NCI-H345 (cell line): ENCODE results near the gene RFFL.
"Not testable (repeated sequence)": the region's sequence is repeated elsewhere in the genome, so short reads cannot be mapped to it uniquely, and the experiment has no call there.

Experiments
- DNase-seq: peaks from one replicate; lab custom pipeline; 2025; lab: John Stamatoyannopoulos, UW

The RFFL gene

DNA sequence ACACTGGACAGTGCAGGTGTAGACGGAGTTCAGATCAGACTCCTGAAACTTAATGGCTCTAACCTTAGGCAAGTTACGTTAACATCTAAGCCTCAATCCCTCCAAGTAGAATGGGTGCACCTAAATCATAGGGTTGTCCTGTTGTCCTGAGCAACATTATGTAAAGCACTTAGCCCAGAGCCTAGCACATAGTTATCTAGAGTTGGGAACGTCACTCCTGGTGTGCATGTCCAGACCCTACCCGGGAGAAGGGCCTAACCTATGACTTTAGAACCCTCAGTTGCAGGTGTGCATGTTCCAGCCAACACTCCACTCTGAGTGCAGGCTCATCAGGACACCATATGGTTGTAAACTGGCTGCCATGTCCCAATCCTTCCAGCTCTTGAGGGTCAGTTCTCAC is 57.2 kb downstream of the RFFL start:
- no peak for DNase-seq

DNA sequence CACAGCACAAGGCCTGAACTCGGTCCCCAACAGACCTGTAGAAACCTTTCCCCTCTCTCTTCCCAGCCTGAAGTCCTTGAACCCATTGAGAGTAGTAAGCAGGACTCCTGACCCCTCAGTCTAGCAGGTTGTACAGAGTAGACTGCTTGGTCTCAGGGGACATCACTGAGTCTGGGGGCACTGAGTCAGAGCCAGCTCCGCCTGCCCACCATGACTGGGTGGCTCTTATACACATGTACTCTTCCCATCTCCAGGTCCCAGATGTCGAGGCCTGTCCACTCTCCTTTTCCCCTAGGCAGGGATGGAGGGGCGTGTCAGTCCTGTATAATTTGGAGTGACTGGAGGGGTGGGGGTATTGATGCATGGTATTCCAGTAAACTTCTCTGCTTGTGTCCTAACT is 59.7 kb downstream of the RFFL start:
- no peak for DNase-seq

DNA sequence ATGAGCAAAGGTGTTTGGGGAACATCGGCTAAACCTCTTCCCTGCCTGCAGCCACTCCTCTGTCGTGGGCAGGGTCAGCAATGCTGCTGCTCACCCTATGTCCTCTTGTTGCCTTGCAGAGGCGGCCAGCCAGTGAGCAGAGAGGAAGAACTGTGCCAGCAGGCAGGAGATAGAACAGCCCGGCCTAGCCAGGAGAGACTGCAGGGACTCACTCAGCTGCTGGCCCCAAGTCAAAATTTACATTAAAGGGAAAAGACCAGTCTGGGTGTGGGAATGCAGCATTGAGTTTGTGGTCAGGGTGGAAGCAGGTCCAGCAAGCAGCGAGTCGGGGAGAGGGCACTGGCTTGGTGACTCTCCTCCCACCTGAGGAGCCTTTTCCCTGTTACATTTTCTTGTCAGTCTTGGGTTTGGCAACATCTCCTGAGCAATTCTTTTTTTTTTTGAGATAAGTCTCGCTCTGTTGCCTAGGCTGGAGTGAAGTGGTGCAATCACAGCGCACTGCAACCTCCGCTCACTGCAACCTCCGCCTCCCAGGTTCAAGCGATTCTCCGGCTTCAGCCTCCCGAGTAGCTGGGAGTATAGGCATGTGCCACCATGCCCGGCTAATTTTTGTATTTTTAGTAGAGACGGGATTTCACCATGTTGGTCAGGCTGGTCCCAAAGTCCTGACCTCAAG is 60.5 kb downstream of the RFFL start:
- DNase-seq, result no peak

DNA sequence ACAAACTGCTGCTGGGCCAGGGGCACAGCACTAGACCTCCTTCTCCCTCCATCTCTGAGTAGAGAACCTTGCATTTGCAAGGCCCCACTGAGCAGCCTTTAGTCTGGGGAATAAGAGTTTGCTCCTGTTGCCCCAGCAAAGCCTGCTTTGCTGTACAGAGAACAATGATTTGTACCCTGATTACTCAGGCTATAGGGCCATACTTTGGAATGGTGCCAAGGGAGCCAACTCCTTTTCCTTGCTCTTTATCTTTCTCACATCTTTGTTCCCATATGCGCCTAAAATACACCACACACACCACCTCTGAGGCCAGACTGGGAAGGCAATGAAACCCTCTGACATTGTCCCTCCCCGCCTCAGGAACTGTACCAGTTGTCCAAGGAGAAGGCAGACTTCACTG is 62.0 kb downstream of the RFFL start:
- DNase-seq, result no peak

DNA sequence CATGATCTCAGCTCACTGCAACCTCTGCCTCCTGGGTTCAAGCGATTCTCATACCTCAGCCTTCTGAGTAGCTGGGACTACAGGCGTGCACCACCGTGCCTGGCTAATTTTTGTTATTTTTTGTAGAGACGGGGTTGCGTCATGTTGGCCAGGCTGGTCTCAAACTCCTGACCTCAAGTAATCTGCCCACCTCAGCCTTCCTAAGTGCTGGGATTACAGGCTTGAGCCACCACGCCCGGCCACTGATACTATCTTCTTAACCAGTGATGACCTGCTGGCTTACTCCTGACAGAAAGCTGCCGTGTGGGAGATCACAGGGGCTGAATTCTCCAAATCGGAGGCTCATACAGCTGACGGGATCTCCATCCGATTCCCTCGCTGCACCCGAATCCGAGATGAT is 62.5 kb downstream of the RFFL start:
- not testable (repeated sequence) for DNase-seq

DNA sequence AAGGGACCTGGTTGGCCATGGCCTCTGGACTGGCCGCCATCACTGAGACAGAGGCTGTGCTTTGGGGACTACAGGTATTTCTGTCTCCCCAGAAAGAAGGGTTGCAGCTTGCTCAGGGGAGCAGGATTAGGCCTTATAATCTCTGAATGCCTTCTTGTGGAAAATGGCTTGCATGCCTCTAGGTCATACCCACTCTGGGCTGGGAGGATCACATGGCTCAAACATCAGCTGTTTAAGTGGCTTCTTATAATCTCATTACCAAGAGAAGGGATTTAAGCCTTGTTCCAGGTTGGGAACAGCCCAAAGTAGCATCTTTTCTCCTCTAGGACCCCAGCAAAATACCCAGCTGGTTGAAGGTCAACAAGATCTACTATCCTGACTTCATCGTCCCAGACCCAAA is 64.1 kb downstream of the RFFL start:
- no peak for DNase-seq

DNA sequence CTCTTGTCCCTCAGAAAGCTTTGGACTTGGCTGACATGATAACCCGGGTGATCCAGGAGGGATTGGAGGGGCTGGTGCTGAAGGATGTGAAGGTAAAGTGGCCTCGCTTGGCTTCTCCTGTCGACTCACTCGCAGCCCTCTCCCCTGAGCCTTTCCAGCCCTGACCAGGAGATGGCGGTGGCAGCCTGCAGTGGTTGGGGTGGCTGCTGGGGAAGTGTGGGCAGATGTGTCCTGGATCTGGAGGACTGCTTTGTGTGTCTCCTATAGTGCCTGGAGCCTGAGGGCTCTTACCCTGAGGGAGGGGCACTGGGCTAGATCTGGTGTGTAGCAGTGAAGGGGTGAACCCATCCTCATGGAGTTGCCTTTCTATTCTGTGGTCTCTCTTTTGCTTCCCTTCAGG is 65.3 kb downstream of the RFFL start:
- peak; percentile 49 for DNase-seq

DNA sequence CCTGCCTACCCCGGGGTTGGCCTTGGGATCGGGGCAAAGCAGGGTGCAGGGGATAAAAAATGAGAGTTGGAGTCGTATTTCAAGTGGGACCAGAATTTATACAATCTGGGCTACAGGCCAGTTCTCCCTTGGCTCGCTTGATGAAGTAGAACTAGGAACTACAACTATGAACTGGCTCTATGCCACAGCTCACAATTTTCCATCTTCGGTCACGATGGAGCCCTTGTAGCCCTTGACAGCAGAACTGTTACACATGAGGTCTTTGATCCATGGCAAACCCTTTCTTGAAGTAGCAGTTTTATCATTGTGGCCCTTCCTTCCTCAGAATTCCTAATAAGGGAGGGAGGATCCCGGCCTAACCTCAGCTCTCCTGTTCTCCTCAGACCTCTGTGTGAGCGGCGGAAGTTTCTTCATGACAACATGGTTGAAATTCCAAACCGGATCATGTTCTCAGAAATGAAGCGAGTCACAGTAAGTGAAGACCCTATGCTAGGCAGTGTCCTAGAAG is 66.1 kb downstream of the RFFL start:
- DNase-seq, result no peak

DNA sequence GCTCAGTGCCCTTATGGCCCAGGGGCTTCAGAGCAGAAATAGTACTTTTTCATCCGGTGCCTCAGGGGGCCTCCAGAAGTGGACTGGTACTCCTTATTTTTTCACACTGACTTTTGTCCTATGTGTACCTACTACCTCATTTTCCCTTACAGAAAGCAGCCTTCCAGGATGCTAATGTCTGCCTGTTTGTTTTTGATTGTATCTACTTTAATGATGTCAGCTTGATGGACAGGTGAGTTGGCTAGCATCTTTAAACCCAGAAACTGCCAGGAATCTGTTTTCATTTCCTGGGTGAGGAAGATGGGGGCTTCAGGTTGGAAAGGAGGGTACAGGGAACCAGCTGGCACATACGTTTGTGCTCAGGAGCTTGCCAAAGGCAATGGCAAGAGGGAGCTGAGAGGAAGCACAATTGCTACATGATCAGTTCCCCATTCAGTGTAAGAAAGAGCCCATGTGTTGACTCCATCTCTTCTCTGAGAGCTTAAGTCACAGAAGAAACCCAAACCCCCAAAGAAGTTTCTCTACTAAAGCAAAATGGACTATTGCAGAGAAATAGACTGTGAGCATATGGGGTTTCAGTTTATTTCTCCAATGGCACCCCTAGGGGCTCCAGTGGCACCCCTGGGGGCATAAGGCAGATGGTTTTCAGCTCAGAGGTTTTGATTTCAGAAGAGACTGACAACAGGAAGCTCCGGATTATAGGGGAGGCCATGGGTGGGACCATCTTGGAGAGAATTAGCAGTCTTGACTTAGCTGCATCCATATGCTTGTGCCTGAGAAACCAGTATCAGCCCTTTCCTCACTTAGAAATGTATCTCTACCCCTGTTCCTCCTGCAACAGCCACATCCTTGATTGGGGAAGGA is 66.9 kb downstream of the RFFL start:
- DNase-seq, result no peak

DNA sequence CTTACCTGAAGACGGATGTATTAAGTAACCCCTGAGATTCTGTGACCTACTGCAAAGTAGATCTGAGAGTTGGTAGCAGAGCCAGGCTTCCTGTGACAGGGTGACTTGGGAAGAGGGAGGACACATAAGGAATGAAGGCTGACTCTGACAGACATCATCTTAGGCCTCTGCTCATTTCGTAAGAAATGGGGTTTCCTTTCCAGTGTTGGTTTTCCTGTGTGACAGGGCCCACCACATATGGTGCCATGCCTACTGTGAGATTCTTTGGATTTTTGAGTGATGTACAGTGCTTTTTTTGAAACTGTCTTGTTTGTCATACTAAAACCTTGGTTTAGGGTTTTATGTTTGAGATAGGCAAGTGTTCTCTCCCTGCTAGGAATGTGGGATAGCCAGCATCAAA is 70.5 kb downstream of the RFFL start:
- no peak for DNase-seq

DNA sequence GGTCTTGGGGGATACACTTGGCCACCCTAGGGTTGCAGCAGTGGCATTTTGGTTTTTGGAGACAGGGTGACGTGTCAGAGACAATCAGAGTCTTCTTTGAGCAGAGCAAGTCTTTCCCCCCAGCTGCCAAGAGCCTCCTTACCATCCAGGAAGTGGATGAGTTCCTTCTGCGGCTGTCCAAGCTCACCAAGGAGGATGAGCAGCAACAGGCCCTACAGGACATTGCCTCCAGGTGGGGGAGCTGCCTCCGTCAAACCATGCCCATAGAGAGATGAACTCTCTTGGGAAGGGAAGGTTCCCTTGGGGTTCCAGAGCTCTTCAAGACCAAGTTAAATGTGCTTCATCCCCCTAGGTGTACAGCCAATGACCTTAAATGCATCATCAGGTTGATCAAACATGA is 71.9 kb downstream of the RFFL start:
- no peak for DNase-seq

DNA sequence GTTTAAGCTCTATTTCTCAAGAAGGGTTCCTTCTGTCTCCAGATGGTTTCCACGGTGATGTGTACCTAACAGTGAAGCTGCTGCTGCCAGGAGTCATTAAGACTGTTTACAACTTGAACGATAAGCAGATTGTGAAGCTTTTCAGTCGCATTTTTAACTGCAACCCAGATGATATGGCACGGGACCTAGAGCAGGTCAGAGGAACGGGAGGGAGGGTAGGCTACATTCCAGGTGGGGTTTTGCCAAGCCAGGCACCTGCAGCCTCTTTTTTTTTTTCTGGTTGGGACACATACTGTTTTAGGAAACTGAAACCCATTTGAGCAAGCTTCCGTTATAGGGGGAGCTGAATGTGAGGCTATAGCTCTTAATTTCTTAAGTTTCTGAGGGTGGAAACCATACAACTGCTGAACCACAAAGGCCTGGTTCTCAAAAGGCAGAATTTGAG is 72.6 kb downstream of the RFFL start:
- DNase-seq, result no peak

DNA sequence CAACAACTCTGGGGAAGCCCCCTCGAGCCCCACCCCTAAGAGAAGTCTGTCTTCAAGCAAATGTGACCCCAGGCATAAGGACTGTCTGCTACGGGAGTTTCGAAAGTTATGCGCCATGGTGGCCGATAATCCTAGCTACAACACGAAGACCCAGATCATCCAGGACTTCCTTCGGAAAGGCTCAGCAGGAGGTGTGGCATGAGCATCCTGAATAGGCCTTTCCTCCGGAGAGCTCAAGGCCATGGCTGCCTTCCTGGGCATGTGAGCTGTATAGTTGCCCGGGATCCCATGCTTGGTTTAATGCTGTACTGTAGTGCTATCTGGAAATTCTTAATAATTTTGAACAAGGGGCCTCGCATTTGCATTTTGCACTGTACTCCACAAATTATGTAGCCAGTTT is 74.0 kb downstream of the RFFL start:
- no peak for DNase-seq

DNA sequence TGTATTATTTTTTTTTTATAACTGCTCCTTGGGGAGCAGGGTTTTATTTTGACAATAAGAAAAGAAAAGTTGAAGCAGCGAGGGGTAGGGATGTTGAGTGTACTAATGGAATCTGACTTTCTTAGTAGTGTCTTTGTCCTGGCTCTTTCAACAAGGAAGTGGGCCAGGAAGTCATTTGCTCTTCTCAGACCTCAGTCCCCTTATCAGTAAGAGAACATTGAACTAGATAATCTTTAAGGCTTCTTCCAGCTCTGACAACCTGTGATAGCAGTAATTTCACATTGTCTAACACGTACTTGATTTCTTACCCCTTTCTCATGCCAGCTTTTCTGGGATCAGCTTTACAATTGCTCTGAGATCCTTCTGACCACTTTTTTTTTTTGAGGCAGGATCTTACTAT is 74.9 kb downstream of the RFFL start:
- DNase-seq, result no peak

DNA sequence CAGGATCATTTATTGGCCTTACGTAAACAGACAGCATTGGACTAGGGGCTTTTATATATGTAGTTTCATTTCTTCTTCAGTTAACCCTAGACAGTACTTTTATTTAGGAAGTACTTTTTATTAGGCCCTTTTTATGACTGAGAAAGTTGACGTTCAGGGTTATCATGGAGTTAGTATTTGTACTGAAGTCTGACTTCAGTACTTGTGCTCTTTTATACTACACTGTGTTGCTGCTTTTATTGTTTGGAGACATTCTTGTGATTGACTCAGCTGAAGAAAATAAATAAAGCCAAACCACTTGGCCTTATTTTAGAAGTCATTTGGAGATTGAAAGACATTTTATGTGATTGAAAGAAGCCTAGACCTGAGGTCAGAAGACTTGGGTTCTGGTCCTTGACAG is 76.3 kb downstream of the RFFL start:
- DNase-seq, result no peak

DNA sequence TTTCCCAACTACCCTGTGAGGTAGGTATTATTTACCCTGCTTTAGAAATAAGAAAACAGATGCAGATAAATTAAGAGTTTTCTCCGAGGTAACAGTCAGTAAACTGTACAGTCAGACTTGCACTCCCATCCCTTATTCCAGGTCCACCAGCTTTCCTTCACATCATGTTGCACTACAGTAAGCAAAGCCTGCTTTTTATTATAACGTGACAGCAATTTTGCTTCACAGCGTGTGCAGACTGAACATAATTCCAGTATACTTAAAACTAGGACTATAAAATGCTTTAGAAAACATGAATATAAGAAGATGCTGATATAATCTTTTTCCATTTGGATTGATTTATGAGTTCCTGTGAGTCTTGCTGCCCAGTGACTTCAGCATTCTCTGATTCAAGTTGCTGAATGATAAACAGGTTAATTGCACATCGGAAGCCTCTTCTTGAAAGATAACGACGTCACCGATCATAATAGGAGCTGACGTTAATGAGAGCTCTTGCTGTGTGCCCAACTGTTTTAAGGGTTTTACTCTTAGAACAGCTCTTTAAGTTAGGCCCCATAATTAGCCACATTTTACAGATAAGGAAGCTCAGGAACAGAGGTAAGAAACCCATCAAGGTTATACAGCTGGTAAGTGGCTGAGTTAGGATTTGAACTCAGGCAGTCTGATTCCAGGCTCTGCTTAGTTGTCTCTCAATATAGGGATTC is 81.8 kb downstream of the RFFL start:
- DNase-seq, result no peak

DNA sequence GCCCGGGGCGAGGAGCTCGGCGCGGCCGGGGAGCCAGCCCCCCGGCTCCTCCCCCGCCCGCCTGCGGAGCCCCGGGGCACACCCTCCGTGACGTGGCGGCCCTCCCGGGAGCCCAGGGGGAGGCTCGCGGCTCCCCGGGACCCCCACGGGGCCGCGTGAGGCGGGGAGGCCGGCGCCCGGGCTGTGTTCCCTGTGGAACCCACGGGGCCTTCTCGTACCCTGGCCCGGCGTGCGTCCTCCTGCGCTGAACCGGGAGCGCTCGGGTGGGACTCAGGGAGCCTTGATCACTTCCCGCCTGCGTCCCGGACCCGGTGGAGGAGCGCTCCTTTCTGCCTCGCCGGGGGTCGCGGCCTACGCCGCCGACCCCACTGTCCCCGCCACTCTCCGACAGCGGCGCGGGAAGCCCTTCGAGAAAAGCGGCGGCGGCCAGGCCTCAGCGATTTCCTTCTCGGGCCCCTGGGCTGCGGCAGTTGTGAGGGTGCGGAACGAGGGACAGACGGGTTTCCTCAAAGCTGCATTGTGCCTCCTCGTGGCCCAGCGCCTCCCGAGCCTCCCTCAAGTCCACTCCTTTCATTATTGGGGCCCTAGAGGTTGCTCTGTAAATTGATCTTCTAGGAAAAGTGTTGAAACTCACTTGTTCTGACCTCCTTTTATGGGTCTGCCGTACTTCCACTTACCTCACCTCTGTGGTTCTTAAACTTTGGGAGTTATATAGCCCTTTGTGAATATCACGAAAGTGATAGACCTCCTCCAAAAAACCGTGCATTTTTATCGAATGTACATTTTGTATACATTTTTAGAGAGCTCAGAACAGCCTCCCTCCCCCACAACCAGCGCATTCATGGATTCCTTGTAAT is 82.6 kb downstream of the RFFL start:
- peak; percentile 79 for DNase-seq

DNA sequence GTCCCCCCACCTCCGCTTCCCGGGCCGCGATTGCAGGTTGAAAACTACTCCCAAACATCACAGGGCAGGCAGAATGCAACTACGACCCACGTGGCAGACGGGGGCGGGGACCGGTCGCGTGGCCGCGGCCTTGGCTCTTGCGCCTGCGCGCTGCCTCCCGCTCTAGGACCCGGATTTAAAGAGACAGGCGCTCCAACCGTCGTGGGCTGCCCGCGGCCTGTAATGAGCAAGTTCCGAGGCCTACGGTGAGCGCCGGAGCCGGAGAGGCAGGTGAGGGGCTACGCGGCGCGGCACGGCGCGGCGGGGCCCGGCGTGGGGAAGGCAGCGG is 83.2 kb downstream of the RFFL start, which contains the start of gene LIG3:
Gene LIG3 (plus strand): TSS at position 160 of the 328 bp plus-strand sequence. CDS start 2,494 bp downstream, outside the sequence.
- peak; percentile 94 for DNase-seq

DNA sequence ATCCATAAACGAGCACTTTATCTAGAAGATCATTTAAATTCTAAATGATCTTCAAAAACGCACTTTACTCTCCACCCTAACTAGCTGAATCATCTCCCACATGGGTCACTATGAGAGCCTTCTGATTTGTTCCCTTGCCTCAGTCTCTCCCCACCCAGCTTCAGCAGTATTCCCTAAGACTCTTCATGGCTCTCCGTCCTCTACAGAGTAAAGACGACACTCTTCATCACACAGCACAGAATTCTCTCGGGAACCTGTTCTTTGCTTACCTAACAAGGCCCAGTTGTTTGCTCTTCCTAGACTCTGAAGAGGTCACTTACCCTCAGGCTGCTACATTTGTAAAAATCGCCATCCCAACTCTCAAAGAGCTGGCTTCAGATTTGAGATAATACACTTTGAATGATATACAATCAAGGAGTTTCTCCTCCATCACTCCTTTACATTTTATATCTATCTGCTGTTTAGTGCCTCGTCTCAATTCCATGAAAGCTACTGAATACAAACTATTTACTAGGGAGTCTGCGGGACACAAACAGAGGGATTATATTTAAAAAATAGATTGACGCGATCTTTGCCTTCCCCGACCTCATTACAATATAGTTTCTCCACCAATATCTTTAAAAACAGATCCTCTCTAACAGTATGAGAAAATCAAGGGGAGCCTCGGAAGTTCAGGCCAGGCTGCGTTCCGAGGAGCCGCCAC is 83.7 kb downstream of the RFFL start:
- peak; percentile 12 for DNase-seq

DNA sequence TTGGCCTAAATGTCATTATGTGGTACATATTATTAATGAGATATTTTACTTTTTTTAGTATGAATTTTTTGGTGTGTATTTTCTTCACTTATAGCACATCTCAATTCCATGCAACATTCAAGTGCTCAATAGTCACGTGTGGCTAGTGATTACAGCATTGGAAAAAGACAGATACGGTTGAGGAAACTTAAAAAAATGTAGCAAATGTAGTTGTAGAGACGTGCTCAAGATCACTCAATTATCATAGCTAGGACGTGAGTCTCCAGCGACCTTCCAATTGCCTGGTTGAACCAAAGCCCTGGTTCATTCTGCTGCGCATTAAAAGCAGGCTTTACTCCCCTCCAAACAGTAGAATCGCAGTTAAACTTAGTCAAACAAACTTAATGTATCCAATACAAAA is 84.4 kb downstream of the RFFL start:
- no peak for DNase-seq
